Activated CD8-positive, alpha-beta T cell treated with anti-CD3 and anti-CD28 coated beads for 36 hours (primary cell): Measurements from ENCODE around the gene ATP10A. TPM values are rescaled to one million over a fixed set of nuclear protein-coding genes. Genes with fewer than 3 reads are reported as not detected.

Experiments used
- ATAC-seq: fragments of 200-7000 bp; cut with Tn5 transposase; one replicate; pipeline ENCODE4 v1.10.0; 2021; ENCODE audit warnings: mild to moderate bottlenecking, moderate library complexity
- CTCF ChIA-PET: fragments of 350-600 bp; sonication (Branson Sonifier 250); formaldehyde crosslinking; loops from one replicate; lab custom pipeline; 2021; ENCODE audit warnings: antibody characterized with exemption; lab: Charles Lee
- POLR2A ChIA-PET: fragments of 350-600 bp; sonication (Branson Sonifier 250); formaldehyde crosslinking; loops from one replicate; lab custom pipeline; 2021; ENCODE audit warnings: antibody characterized with exemption; lab: Charles Lee
- DNase-seq: peaks from one replicate; pipeline ENCODE4 v3.0.0-alpha.2; 2020
- H3K27ac Mint-ChIP-seq: one replicate; pipeline ENCODE4 v1.8.0; 2021; ENCODE audit warnings: mild to moderate bottlenecking, mixed read lengths
- H3K27me3 Mint-ChIP-seq: one replicate; pipeline ENCODE4 v1.8.0; 2021; ENCODE audit warnings: mixed read lengths
- H3K36me3 Mint-ChIP-seq: one replicate; pipeline ENCODE4 v1.8.0; 2021; ENCODE audit warnings: low read depth, mixed read lengths
- H3K4me1 Mint-ChIP-seq: one replicate; pipeline ENCODE4 v1.8.0; 2021; ENCODE audit warnings: low read depth, mixed read lengths
- H3K4me3 Mint-ChIP-seq: one replicate; pipeline ENCODE4 v1.8.0; 2021; ENCODE audit warnings: mild to moderate bottlenecking, moderate library complexity, mixed read lengths
- H3K9me3 Mint-ChIP-seq: one replicate; pipeline ENCODE4 v1.8.0; 2021; ENCODE audit warnings: mixed read lengths
- CTCF ChIP-seq: fragments of 200-600 bp; IDR thresholded peaks from one replicate; pipeline ENCODE4 v1.8.0; 2022; ENCODE audit warnings: antibody characterized with exemption, mild to moderate bottlenecking
- intact Hi-C: fragments of 100-400 bp; cut with micrococcal nuclease; formaldehyde crosslinking; loops from one replicate; pipeline ENCODE4 v1.10.0; 2022
- total RNA-seq, 2 experiments: library from RNA; stranded (reverse); gene quantifications; one replicate each; pipeline ENCODE4 v1.2.3, GENCODE V29; 2021

ATP10A gene
- total RNA-seq, 2 experiments from 2014 or later: 17.8 to 21.0 TPM

GRCh38 chr15:25733036-25733855, 129.9 kb downstream of the ATP10A start:
- intact Hi-C loops: loop anchor here (10.0 kb wide), 1 partner anchor 202 kb away; no protein-coding TSS in a partner anchor
- CTCF ChIA-PET: no interaction called here
- Mint-ChIP-seq H3K9me3 (no peaks in the 10 kb centered on the region), H3K27me3 (no peaks in the 10 kb centered on the region), H3K36me3 (peaks cover 7% of the 10 kb centered on the region), H3K27ac (no peak overlapping the region), H3K4me1 (no peaks in the 10 kb centered on the region), H3K4me3 (no peak overlapping the region)
- DNase-seq: no peak
- no peak for TF ChIP-seq CTCF
- POLR2A ChIA-PET: no interaction called here
- ATAC-seq: no peak

DNA sequence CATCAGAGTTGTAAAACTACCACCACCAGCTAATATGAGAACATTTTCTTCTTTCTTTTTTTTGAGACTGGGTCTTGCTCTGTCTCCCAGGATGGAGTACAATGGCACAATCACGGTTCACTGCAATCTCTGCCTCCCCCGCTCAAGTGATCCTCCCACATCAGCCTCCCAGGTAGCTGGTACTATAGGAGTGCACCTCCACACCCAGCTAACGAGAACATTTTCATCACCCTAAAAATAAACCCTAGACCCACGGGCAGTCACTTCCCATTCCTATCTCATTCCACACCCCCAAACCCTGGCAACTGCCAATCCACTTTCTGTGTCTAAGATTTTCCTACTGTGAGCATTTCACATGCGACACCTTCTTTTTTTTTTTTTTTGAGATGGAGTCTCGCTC, 130.9 kb downstream of the ATP10A start:
- POLR2A ChIA-PET: interaction anchor here (0.6 kb wide), 1 partner anchor 719 kb away, joined by 3 read pairs; no protein-coding TSS in a partner anchor

GRCh38 chr15:25731411-25731810, 131.7 kb downstream of the ATP10A start:
- CTCF ChIA-PET: no interaction called here
- Mint-ChIP-seq H3K4me1 (no peaks in the 10 kb centered on the region), H3K9me3 (no peaks in the 10 kb centered on the region), H3K4me3 (no peak overlapping the region), H3K27ac (no peak overlapping the region), H3K36me3 (peaks cover 7% of the 10 kb centered on the region), H3K27me3 (no peaks in the 10 kb centered on the region)
- DNase-seq: no peak
- intact Hi-C loops: loop anchor here (10.0 kb wide), 1 partner anchor 203 kb away; no protein-coding TSS in a partner anchor
- POLR2A ChIA-PET: interaction anchor here (0.6 kb wide), 2 partner anchors 421 to 720 kb away, joined by 3 read pairs; no protein-coding TSS in a partner anchor
- no peak for TF ChIP-seq CTCF
- ATAC-seq: no peak

More for the DNA sequence above, 130.9 kb downstream of the ATP10A start:
- peaks cover 7% of the 10 kb centered on the region for H3K36me3 Mint-ChIP-seq
- intact Hi-C loops: loop anchor here (10.0 kb wide), 1 partner anchor 203 kb away; no protein-coding TSS in a partner anchor
- ATAC-seq: no peak
- no peak for DNase-seq
- no peaks in the 10 kb centered on the region for H3K27me3 Mint-ChIP-seq
- CTCF ChIA-PET: no interaction called here
- no peaks in the 10 kb centered on the region for H3K9me3 Mint-ChIP-seq
- H3K4me3 Mint-ChIP-seq: no peak overlapping the region
- no peaks in the 10 kb centered on the region for H3K4me1 Mint-ChIP-seq
- no peak overlapping the region for H3K27ac Mint-ChIP-seq
- TF ChIP-seq CTCF: no peak

GRCh38 chr15:25730918-25731317, 132.2 kb downstream of the ATP10A start:
- H3K4me1 Mint-ChIP-seq: no peaks in the 10 kb centered on the region
- TF ChIP-seq CTCF: no peak
- H3K9me3 Mint-ChIP-seq: no peaks in the 10 kb centered on the region
- ChIA-PET CTCF (no interaction called here), POLR2A (interaction anchor here (0.6 kb wide), 1 partner anchor 422 kb away, joined by 3 read pairs; no protein-coding TSS in a partner anchor)
- no peak for DNase-seq
- H3K4me3 Mint-ChIP-seq: no peak overlapping the region
- intact Hi-C loops: loop anchor here (10.0 kb wide), 1 partner anchor 204 kb away; no protein-coding TSS in a partner anchor
- no peaks in the 10 kb centered on the region for H3K27me3 Mint-ChIP-seq
- H3K27ac Mint-ChIP-seq: no peak overlapping the region
- peaks cover 7% of the 10 kb centered on the region for H3K36me3 Mint-ChIP-seq
- ATAC-seq: no peak

- Mint-ChIP-seq H3K4me1 (no peaks in the 10 kb centered on the region), H3K27ac (no peak overlapping the region), H3K4me3 (no peak overlapping the region), H3K36me3 (peaks cover 10% of the 10 kb centered on the region), H3K9me3 (no peaks in the 10 kb centered on the region), H3K27me3 (no peaks in the 10 kb centered on the region)
- TF ChIP-seq CTCF: no peak
- CTCF ChIA-PET: no interaction called here
- intact Hi-C loops: no loop called here
- no peak for DNase-seq
- no peak for ATAC-seq
- POLR2A ChIA-PET: interaction anchor here (1.1 kb wide), 1 partner anchor 9 kb away, joined by 3 read pairs; no protein-coding TSS in a partner anchor
Observed at GRCh38 chr15:25728816-25729215, 134.3 kb downstream of the ATP10A start.
